Measurements from ENCODE around the gene HHIP. TPM values are rescaled to one million over a fixed set of nuclear protein-coding genes. Genes with fewer than 3 reads are reported as not detected.

HHIP gene
- total RNA-seq, 1 experiment from 2014 or later: not detected

DNA sequence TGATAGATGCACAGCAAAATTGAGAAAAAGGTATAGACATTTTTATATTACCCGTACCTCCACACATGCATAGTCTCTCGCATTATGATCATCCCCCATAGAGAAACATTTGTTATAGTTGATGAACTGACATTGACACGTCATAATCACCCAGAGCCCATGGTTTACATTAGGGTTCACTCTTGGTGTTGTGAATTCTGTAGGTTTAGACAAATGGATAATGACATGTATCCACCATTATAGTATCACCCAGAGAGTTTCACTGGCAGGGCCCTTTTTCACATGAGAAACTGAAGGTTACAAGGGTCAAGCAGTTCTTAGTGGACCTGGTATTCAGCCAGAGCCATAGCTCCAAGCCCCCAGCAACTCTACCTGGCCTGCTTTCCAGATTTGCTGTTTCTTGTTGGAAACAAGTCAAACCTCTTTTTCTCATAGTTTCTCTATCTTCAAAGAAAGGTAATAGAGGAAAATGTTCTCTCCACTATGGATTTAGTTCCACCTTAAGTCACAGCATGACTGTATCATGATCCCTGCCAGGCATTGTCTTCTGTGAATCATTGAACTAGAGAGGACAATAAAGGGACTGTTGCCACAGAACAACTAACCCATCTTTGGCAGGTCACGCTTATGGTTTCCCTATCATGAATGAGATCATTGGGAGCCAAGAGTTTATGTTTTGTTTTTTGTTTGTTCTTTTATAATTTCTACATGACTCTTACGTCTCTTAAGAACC lies 64.0 kb downstream of the HHIP start (continued):
- TF ChIP-seq, protein P1, sequence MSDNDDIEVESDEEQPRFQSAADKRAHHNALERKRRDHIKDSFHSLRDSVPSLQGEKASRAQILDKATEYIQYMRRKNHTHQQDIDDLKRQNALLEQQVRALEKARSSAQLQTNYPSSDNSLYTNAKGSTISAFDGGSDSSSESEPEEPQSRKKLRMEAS (IDR thresholded peaks at IDR 0.05): peak; percentile 28; the same call in 1 of the 2 replicates
- TF ChIP-seq YY1 (IDR thresholded peaks at IDR 0.05; ENCODE audit: extremely low read depth, insufficient replicate concordance, low read depth, low read length): no peak
- 0 out of 2 replicates have a peak, but pooled peaks have one; percentile 33 for TF ChIP-seq SRF (IDR thresholded peaks at IDR 0.05; ENCODE audit: low read depth)
- peak; percentile 47; the same call in 1 of the 2 replicates for TF ChIP-seq CBX3 (IDR thresholded peaks at IDR 0.05; ENCODE audit: low read depth)
- no peak for TF ChIP-seq RAD21 (IDR thresholded peaks at IDR 0.05; ENCODE audit: low read depth)

DNA sequence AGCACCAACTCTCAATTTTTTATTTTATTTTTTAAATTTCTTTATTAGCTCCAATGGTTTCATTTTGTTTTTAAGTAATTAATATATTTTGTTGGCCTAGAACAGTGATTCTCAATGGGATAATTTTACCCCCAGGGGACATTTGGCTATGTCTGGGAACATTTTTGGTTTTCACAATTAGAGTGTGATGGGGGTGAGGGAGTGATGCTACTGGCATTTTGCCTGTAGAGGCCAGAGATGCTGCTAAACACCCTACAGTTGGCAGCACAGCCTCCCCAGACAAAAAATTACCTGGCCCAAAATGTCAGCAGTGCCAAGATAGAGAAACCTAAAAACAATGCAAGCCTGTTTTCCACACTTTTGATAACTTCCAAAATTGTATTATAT lies 64.6 kb downstream of the HHIP start:
- H3K9ac ChIP-seq (ENCODE audit: low read length): no peak overlapping the region
- H3K9me2 ChIP-seq (ENCODE audit: insufficient read depth): no peaks in the 10 kb centered on the region
- H2AFZ ChIP-seq (ENCODE audit: low read depth, low read length, poor library complexity, severe bottlenecking): peak overlapping the region; percentile 31
- CTCF ChIA-PET: no interaction called here
- no TSS peak for BruUV-seq (replicated peaks)
- no peaks in the 10 kb centered on the region for H3K79me2 ChIP-seq (ENCODE audit: insufficient read depth, low read length)
- no peaks in the 10 kb centered on the region for H3K9me3 ChIP-seq (ENCODE audit: control insufficient read depth in 1 of 2, insufficient read depth in 1 of 2, low read depth in 1 of 2, low read length in 2 of 2)
- no peak overlapping the region for H3K27ac ChIP-seq (ENCODE audit: low read depth, low read length)
- peaks cover 15 to 31% of the 10 kb centered on the region in 2 experiments; a peak in 3 of 4 replicates for H3K4me1 ChIP-seq (ENCODE audit: control insufficient read depth in 1 of 2, insufficient read depth in 2 of 2, low read length in 2 of 2)
- POLR2A ChIA-PET: no interaction called here
- no peak overlapping the region for H3K4me3 ChIP-seq (replicated peaks in 1 of 2; ENCODE audit: low read depth in 1 of 2, low read length in 2 of 2)
- peak; percentile 23; the same call in 1 of the 2 replicates for ATAC-seq
- no peaks in the 10 kb centered on the region for H4K20me1 ChIP-seq (ENCODE audit: insufficient read depth)
- no peaks in the 10 kb centered on the region for H3K27me3 ChIP-seq (ENCODE audit: insufficient read depth, low read length)
- intact Hi-C loops (cut with micrococcal nuclease): no loop called here
- H3K4me2 ChIP-seq (ENCODE audit: low read length): peak overlapping the region; percentile 51
- TF ChIP-seq ELF1 (IDR thresholded peaks at IDR 0.05; ENCODE audit: borderline replicate concordance, low read depth): no peak
- TF ChIP-seq, protein P1 (IDR thresholded peaks at IDR 0.05): no peak; the same call in 1 of the 2 replicates
- no peak for TF ChIP-seq TCF7L2 (IDR thresholded peaks at IDR 0.05; ENCODE audit: borderline replicate concordance, extremely low read depth, insufficient read depth, insufficient read length)
- TF ChIP-seq EGR1 (IDR thresholded peaks at IDR 0.05; ENCODE audit: low read depth): no peak
- TF ChIP-seq RAD21 (IDR thresholded peaks at IDR 0.05; ENCODE audit: low read depth): no peak
- TF ChIP-seq JUND (IDR thresholded peaks at IDR 0.05): no peak
- no peak for TF ChIP-seq EZH2phosphoT487 (IDR thresholded peaks at IDR 0.05; ENCODE audit: borderline replicate concordance)
- TF ChIP-seq, protein P2, sequence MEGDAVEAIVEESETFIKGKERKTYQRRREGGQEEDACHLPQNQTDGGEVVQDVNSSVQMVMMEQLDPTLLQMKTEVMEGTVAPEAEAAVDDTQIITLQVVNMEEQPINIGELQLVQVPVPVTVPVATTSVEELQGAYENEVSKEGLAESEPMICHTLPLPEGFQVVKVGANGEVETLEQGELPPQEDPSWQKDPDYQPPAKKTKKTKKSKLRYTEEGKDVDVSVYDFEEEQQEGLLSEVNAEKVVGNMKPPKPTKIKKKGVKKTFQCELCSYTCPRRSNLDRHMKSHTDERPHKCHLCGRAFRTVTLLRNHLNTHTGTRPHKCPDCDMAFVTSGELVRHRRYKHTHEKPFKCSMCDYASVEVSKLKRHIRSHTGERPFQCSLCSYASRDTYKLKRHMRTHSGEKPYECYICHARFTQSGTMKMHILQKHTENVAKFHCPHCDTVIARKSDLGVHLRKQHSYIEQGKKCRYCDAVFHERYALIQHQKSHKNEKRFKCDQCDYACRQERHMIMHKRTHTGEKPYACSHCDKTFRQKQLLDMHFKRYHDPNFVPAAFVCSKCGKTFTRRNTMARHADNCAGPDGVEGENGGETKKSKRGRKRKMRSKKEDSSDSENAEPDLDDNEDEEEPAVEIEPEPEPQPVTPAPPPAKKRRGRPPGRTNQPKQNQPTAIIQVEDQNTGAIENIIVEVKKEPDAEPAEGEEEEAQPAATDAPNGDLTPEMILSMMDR (IDR thresholded peaks at IDR 0.05 in 2 of 3, conservative IDR thresholded peaks at IDR 0.05 in 1 of 3; ENCODE audit: borderline replicate concordance in 1 of 3, insufficient read depth in 1 of 3, low read depth in 2 of 3, low read length in 2 of 3): no peak
- TF ChIP-seq, protein P3, sequence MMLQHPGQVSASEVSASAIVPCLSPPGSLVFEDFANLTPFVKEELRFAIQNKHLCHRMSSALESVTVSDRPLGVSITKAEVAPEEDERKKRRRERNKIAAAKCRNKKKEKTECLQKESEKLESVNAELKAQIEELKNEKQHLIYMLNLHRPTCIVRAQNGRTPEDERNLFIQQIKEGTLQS (IDR thresholded peaks at IDR 0.05): no peak
- TF ChIP-seq, protein P4, sequence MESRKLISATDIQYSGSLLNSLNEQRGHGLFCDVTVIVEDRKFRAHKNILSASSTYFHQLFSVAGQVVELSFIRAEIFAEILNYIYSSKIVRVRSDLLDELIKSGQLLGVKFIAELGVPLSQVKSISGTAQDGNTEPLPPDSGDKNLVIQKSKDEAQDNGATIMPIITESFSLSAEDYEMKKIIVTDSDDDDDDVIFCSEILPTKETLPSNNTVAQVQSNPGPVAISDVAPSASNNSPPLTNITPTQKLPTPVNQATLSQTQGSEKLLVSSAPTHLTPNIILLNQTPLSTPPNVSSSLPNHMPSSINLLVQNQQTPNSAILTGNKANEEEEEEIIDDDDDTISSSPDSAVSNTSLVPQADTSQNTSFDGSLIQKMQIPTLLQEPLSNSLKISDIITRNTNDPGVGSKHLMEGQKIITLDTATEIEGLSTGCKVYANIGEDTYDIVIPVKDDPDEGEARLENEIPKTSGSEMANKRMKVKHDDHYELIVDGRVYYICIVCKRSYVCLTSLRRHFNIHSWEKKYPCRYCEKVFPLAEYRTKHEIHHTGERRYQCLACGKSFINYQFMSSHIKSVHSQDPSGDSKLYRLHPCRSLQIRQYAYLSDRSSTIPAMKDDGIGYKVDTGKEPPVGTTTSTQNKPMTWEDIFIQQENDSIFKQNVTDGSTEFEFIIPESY (IDR thresholded peaks at IDR 0.05; ENCODE audit: extremely low read depth, insufficient replicate concordance, low read length): no peak
- TF ChIP-seq CEBPB (IDR thresholded peaks at IDR 0.05; ENCODE audit: low read depth): no peak
- TF ChIP-seq SRF (IDR thresholded peaks at IDR 0.05; ENCODE audit: low read depth): no peak
- TF ChIP-seq EZH2 (IDR thresholded peaks at IDR 0.05): no peak
- no peak for TF ChIP-seq POLR2AphosphoS5 (IDR thresholded peaks at IDR 0.05; ENCODE audit: low read depth, low read length)
- no peak for TF ChIP-seq ZFX (IDR thresholded peaks at IDR 0.05)
- TF ChIP-seq SIN3A (IDR thresholded peaks at IDR 0.05; ENCODE audit: low read depth): no peak; the same call in 1 of the 2 replicates
- TF ChIP-seq ZNF274 (IDR thresholded peaks at IDR 0.05; ENCODE audit: low read depth, low read length): no peak
- TF ChIP-seq CBX3 (IDR thresholded peaks at IDR 0.05; ENCODE audit: low read depth): no peak
- TF ChIP-seq FOSL1 (IDR thresholded peaks at IDR 0.05; ENCODE audit: low read depth): no peak
- DNase-seq (ENCODE audit: low read depth, low spot score): no peak
- RAD21 ChIA-PET (ENCODE audit: low non-redundant PET in 1 of 2, low total read pairs in 2 of 2, uncharacterized antibody in 2 of 2, unreplicated experiment in 2 of 2): no interaction called here
- no peaks in the 10 kb centered on the region for H3K36me3 ChIP-seq (ENCODE audit: control insufficient read depth in 1 of 2, insufficient read depth in 2 of 2, low read length in 2 of 2)
